ENCODE measurements around the gene LYPD4. TPM values are rescaled to one million over a fixed set of nuclear protein-coding genes. Genes with fewer than 3 reads are reported as not detected.

LYPD4 gene
- total RNA-seq, 2 donors from 2014 or later = 6.6 TPM; not detected in 1

- no peak for TF ChIP-seq POLR2A (IDR thresholded peaks at IDR 0.05)
- H3K27ac ChIP-seq = no peak overlapping the region
- no peaks in the 10 kb centered on the region for H3K9me3 ChIP-seq
- no peaks in the 10 kb centered on the region for H3K4me1 ChIP-seq (replicated peaks)
- H3K4me3 ChIP-seq = no peak overlapping the region
- no peak for DNase-seq (ENCODE audit: low spot score)
- intact Hi-C loops (cut with DNase I) = no loop called here
- no peaks in the 10 kb centered on the region for H3K27me3 ChIP-seq (replicated peaks; ENCODE audit: insufficient read depth)
- no peaks in the 10 kb centered on the region for H3K36me3 ChIP-seq
- 77% methylated on average over 16 of the region's 16 CpGs for WGBS
These were observed 35.6 kb downstream of the LYPD4 start for GRCh38 chr19:41808663-41809566.

GRCh38 chr19:41807176-41807575 lies 37.3 kb downstream of the LYPD4 start:
- no peak for TF ChIP-seq CTCF (IDR thresholded peaks at IDR 0.05)
- no peak for TF ChIP-seq POLR2AphosphoS5 (IDR thresholded peaks at IDR 0.05)
- TF ChIP-seq POLR2A (IDR thresholded peaks at IDR 0.05) = no peak
- Histone ChIP-seq H3K27ac (no peak overlapping the region), H3K4me1 (replicated peaks) (no peaks in the 10 kb centered on the region), H3K4me3 (no peak overlapping the region), H3K27me3 (replicated peaks; ENCODE audit: insufficient read depth) (no peaks in the 10 kb centered on the region), H3K36me3 (no peaks in the 10 kb centered on the region), H3K9me3 (no peaks in the 10 kb centered on the region)
- no peak for DNase-seq (ENCODE audit: low spot score)
- intact Hi-C loops (cut with DNase I) = no loop called here
- 92% methylated on average over 3 of the region's 3 CpGs for WGBS

- no peaks in the 10 kb centered on the region for H3K27me3 ChIP-seq (replicated peaks; ENCODE audit: insufficient read depth)
- H3K9me3 ChIP-seq = no peaks in the 10 kb centered on the region
- no peak overlapping the region for H3K27ac ChIP-seq
- H3K4me3 ChIP-seq = no peak overlapping the region
- no peaks in the 10 kb centered on the region for H3K4me1 ChIP-seq (replicated peaks)
- no peak for TF ChIP-seq CTCF (IDR thresholded peaks at IDR 0.05)
- no peak for TF ChIP-seq POLR2AphosphoS5 (IDR thresholded peaks at IDR 0.05)
- no peak for TF ChIP-seq POLR2A (IDR thresholded peaks at IDR 0.05)
- intact Hi-C loops (cut with DNase I) = no loop called here
- 94% methylated on average over 3 of the region's 3 CpGs for WGBS
- no peak for DNase-seq (ENCODE audit: low spot score)
- no peaks in the 10 kb centered on the region for H3K36me3 ChIP-seq
These were observed 40.1 kb downstream of the LYPD4 start for GRCh38 chr19:41804336-41804735.

- Histone ChIP-seq H3K36me3 (no peaks in the 10 kb centered on the region), H3K27me3 (replicated peaks; ENCODE audit: insufficient read depth) (no peaks in the 10 kb centered on the region), H3K27ac (no peak overlapping the region), H3K4me3 (no peak overlapping the region), H3K9me3 (no peaks in the 10 kb centered on the region), H3K4me1 (replicated peaks) (no peaks in the 10 kb centered on the region)
- 86% methylated on average over 2 of the region's 2 CpGs for WGBS
- no peak for TF ChIP-seq POLR2A (IDR thresholded peaks at IDR 0.05)
- TF ChIP-seq CTCF (IDR thresholded peaks at IDR 0.05) = no peak
- no peak for TF ChIP-seq POLR2AphosphoS5 (IDR thresholded peaks at IDR 0.05)
- intact Hi-C loops (cut with DNase I) = no loop called here
- no peak for DNase-seq (ENCODE audit: low spot score)
These were observed 41.7 kb downstream of the LYPD4 start for GRCh38 chr19:41802770-41803169.

GRCh38 chr19:41801792-41802211 lies 42.7 kb downstream of the LYPD4 start:
- Histone ChIP-seq H3K36me3 (no peaks in the 10 kb centered on the region), H3K4me1 (replicated peaks) (no peaks in the 10 kb centered on the region), H3K4me3 (no peak overlapping the region), H3K9me3 (no peaks in the 10 kb centered on the region), H3K27me3 (replicated peaks; ENCODE audit: insufficient read depth) (no peaks in the 10 kb centered on the region), H3K27ac (no peak overlapping the region)
- 26% methylated on average over 2 of the region's 2 CpGs for WGBS
- TF ChIP-seq POLR2AphosphoS5 (IDR thresholded peaks at IDR 0.05) (peak; percentile 15), CTCF (IDR thresholded peaks at IDR 0.05) (no peak)
- no peak for DNase-seq (ENCODE audit: low spot score)
- intact Hi-C loops (cut with DNase I) = no loop called here
